HepG2 (cell line): Measurements from ENCODE around the gene RAD54L. TPM values are rescaled to one million over a fixed set of nuclear protein-coding genes. Genes with fewer than 3 reads are reported as not detected.
A peak's percentile ranks its signal among the peaks of the same experiment; 100 is the strongest.

Experiments used
- ARNT ChIP-seq: fragments of 450-650 bp; IDR thresholded peaks from 2 replicates; pipeline ENCODE4 v1.6.1; 2017
- CBX1 ChIP-seq: IDR thresholded peaks from one replicate; pipeline ENCODE4 v1.6.1; 2016; ENCODE audit warnings: antibody characterized with exemption, low read depth
- CC2D1A ChIP-seq: sonication (generic); formaldehyde crosslinking; IDR thresholded peaks from 2 replicates; pipeline ENCODE4 v1.8.1; 2023; ENCODE audit warnings: mild to moderate bottlenecking, missing genetic modification reagents
- ELF3 ChIP-seq: IDR thresholded peaks from 2 replicates; pipeline ENCODE4 v1.6.1; 2016; ENCODE audit warnings: missing genetic modification reagents, missing compliant biosample characterization
- KMT2B ChIP-seq: IDR thresholded peaks from 2 replicates; pipeline ENCODE4 v1.6.1; 2016; ENCODE audit warnings: missing genetic modification reagents, missing compliant biosample characterization
- MEF2D ChIP-seq: sonication (generic); formaldehyde crosslinking; IDR thresholded peaks from 2 replicates; pipeline ENCODE4 v1.5.1; 2020; ENCODE audit warnings: mild to moderate bottlenecking, missing genetic modification reagents
- MXI1 ChIP-seq: IDR thresholded peaks from 3 replicates; pipeline ENCODE4 v1.6.1; 2012; ENCODE audit warnings: low read depth, low read length, inconsistent platforms, borderline replicate concordance
- MYC ChIP-seq: sonication (generic); formaldehyde crosslinking; IDR thresholded peaks from 2 replicates; pipeline ENCODE4 v1.9.0; 2021; ENCODE audit warnings: missing genetic modification reagents, borderline replicate concordance
- RFX3 ChIP-seq: IDR thresholded peaks from 2 replicates; pipeline ENCODE4 v1.6.1; 2016; ENCODE audit warnings: missing biosample characterization, missing genetic modification reagents
- SIX1 ChIP-seq: sonication (generic); formaldehyde crosslinking; IDR thresholded peaks from 2 replicates; pipeline ENCODE4 v1.4.0; 2020; ENCODE audit warnings: missing genetic modification reagents, borderline replicate concordance
- ZNF251 ChIP-seq: sonication (generic); formaldehyde crosslinking; IDR thresholded peaks from 2 replicates; pipeline ENCODE4 v1.9.0; 2021; ENCODE audit warnings: mild to moderate bottlenecking, missing genetic modification reagents
- ZNF274 ChIP-seq: sonication (generic); formaldehyde crosslinking; IDR thresholded peaks from 2 replicates; pipeline ENCODE4 v1.5.1; 2020; ENCODE audit warnings: mild to moderate bottlenecking, missing genetic modification reagents
- ZNF432 ChIP-seq: sonication (generic); formaldehyde crosslinking; IDR thresholded peaks from 2 replicates; pipeline ENCODE4 v1.5.0; 2020; ENCODE audit warnings: missing genetic modification reagents, mild to moderate bottlenecking, borderline replicate concordance
- ZNF468 ChIP-seq: sonication (generic); formaldehyde crosslinking; IDR thresholded peaks from 2 replicates; pipeline ENCODE4 v1.8.0; 2022; ENCODE audit warnings: mild to moderate bottlenecking, moderate library complexity, missing genetic modification reagents
- ZNF672 ChIP-seq: sonication (generic); formaldehyde crosslinking; IDR thresholded peaks from 2 replicates; pipeline ENCODE4 v1.8.1; 2022; ENCODE audit warnings: missing genetic modification reagents
- ZNF766 ChIP-seq: sonication (generic); formaldehyde crosslinking; IDR thresholded peaks from 2 replicates; pipeline ENCODE4 v1.5.0; 2020; ENCODE audit warnings: missing genetic modification reagents, borderline replicate concordance
- polyA plus RNA-seq, 8 experiments: library from polyadenylated mRNA; depleted of rRNA in 3 of 8; stranded (reverse) in 7 of 8; unstranded in 1 of 8; fragments of >200 nt; fragmentation: Illumina TruSeq in 4 of 8; extraction: Trizol in 4 of 8; gene quantifications; 2 replicates each; pipeline versions ENCODE4 v1.2.1 to v1.2.3, GENCODE V29; 2011 to 2016; ENCODE audit warnings: low read depth in 4 of 8, missing spikeins in 1 of 8, mixed read lengths in 1 of 8; ENCODE audit not compliant: insufficient read depth in 1 of 8
- total RNA-seq, 5 experiments: library from RNA; depleted of rRNA; stranded (reverse); fragments of >200 nt; fragmentation: Illumina TruSeq; extraction: Trizol; gene quantifications; 2 replicates each; pipeline ENCODE4 v1.2.3, GENCODE V29; 2016; ENCODE audit warnings: low read depth in 1 of 5
- TF ChIP-seq, protein P1 (sequence below): sonication (generic); formaldehyde crosslinking; IDR thresholded peaks from 2 replicates; pipeline ENCODE4 v1.5.0; 2020; ENCODE audit warnings: missing genetic modification reagents
- TF ChIP-seq, protein P2 (sequence below): sonication (generic); formaldehyde crosslinking; IDR thresholded peaks from 2 replicates; pipeline ENCODE4 v1.4.0; 2020; ENCODE audit warnings: low read depth, mild to moderate bottlenecking, missing genetic modification reagents
- TF ChIP-seq, protein P3 (sequence below): sonication (generic); formaldehyde crosslinking; IDR thresholded peaks from 2 replicates; pipeline ENCODE4 v1.4.0; 2020; ENCODE audit warnings: low read depth, missing genetic modification reagents
- TF ChIP-seq, protein P4 (sequence below): sonication (generic); formaldehyde crosslinking; IDR thresholded peaks from 2 replicates; pipeline ENCODE4 v1.4.0; 2020; ENCODE audit warnings: mild to moderate bottlenecking, low read depth, missing genetic modification reagents
- TF ChIP-seq, protein P5 (sequence below): sonication (generic); formaldehyde crosslinking; IDR thresholded peaks from 2 replicates; pipeline ENCODE4 v1.4.0; 2020; ENCODE audit warnings: missing genetic modification reagents

The RAD54L gene
- total and polyA plus RNA-seq, 2 of the 13 experiments (the other 11 are each of a cell fraction or from before 2014, with no cell fraction given): 10.2 to 30.0 TPM

DNA sequence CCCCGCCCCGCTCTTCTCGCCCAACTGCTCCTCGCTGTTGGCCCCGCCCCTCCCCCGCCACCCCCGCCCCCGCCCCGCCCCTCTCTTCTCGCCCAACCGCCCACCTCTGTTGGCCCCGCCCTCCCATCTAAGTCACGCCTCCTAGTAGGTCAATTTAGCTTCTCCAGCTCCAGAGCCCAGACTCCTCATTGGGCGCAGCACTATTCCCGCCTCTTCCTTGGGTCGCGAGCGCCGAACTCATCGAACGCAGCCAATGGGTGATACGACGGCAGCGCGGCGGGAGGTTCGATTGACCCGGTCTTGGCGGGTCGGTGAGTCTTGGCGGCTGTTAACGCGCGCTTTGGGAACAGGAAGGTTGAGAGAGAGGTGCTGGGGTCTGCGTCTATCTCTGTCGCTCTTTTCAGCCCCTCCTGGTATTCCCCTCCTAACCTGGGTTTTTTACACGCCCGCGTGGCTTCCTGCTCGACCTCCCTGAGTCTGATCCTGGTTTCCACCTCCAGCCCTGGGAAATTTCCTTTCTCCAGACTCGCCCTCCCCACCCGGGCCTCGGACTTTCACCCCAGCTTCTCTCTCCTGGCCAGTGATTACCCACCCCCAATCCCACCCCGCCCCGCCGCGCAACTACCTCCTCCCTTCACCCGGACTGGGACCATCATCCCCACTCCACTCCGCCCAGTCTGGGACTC is at the start of gene RAD54L (continued):
- TF ChIP-seq ZNF274 (CRISPR knock-in tag) (peak; percentile 25; the same call in 1 of the 2 replicates), ELF3 (CRISPR knock-in tag) (peak; percentile 42; the same call in 1 of the 2 replicates), ZNF432 (CRISPR knock-in tag) (no peak), ZNF672 (CRISPR knock-in tag) (peak; percentile 3; the same call in 1 of the 2 replicates), SIX1 (0 out of 2 replicates have a peak, but pooled peaks have one; percentile 33), KMT2B (CRISPR knock-in tag) (peak; percentile 88), ARNT (no peak), MXI1 (peak; percentile 93), RFX3 (CRISPR knock-in tag) (no peak), ZNF766 (CRISPR knock-in tag) (peak; percentile 26; the same call in 1 of the 2 replicates), ZNF468 (CRISPR knock-in tag) (0 out of 2 replicates have a peak, but pooled peaks have one; percentile 52), CBX1 (peak; percentile 78), MYC (CRISPR knock-in tag) (peak; percentile 74; the same call in 1 of the 2 replicates), CC2D1A (CRISPR knock-in tag) (0 out of 2 replicates have a peak, but pooled peaks have one; percentile 21), MEF2D (CRISPR knock-in tag) (peak; percentile 20; the same call in 1 of the 2 replicates), ZNF251 (CRISPR knock-in tag) (no peak)
- TF ChIP-seq, protein P1, sequence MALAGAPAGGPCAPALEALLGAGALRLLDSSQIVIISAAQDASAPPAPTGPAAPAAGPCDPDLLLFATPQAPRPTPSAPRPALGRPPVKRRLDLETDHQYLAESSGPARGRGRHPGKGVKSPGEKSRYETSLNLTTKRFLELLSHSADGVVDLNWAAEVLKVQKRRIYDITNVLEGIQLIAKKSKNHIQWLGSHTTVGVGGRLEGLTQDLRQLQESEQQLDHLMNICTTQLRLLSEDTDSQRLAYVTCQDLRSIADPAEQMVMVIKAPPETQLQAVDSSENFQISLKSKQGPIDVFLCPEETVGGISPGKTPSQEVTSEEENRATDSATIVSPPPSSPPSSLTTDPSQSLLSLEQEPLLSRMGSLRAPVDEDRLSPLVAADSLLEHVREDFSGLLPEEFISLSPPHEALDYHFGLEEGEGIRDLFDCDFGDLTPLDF (CRISPR knock-in tag): peak; percentile 99
- TF ChIP-seq, protein P2, sequence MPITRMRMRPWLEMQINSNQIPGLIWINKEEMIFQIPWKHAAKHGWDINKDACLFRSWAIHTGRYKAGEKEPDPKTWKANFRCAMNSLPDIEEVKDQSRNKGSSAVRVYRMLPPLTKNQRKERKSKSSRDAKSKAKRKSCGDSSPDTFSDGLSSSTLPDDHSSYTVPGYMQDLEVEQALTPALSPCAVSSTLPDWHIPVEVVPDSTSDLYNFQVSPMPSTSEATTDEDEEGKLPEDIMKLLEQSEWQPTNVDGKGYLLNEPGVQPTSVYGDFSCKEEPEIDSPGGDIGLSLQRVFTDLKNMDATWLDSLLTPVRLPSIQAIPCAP: no peak
- TF ChIP-seq, protein P3, sequence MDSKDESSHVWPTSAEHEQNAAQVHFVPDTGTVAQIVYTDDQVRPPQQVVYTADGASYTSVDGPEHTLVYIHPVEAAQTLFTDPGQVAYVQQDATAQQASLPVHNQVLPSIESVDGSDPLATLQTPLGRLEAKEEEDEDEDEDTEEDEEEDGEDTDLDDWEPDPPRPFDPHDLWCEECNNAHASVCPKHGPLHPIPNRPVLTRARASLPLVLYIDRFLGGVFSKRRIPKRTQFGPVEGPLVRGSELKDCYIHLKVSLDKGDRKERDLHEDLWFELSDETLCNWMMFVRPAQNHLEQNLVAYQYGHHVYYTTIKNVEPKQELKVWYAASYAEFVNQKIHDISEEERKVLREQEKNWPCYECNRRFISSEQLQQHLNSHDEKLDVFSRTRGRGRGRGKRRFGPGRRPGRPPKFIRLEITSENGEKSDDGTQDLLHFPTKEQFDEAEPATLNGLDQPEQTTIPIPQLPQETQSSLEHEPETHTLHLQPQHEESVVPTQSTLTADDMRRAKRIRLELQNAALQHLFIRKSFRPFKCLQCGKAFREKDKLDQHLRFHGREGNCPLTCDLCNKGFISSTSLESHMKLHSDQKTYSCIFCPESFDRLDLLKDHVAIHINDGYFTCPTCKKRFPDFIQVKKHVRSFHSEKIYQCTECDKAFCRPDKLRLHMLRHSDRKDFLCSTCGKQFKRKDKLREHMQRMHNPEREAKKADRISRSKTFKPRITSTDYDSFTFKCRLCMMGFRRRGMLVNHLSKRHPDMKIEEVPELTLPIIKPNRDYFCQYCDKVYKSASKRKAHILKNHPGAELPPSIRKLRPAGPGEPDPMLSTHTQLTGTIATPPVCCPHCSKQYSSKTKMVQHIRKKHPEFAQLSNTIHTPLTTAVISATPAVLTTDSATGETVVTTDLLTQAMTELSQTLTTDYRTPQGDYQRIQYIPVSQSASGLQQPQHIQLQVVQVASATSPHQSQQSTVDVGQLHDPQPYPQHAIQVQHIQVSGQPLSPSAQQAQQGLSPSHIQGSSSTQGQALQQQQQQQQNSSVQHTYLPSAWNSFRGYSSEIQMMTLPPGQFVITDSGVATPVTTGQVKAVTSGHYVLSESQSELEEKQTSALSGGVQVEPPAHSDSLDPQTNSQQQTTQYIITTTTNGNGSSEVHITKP (CRISPR knock-in tag): peak; percentile 62; the same call in 1 of the 2 replicates
- TF ChIP-seq, protein P4, sequence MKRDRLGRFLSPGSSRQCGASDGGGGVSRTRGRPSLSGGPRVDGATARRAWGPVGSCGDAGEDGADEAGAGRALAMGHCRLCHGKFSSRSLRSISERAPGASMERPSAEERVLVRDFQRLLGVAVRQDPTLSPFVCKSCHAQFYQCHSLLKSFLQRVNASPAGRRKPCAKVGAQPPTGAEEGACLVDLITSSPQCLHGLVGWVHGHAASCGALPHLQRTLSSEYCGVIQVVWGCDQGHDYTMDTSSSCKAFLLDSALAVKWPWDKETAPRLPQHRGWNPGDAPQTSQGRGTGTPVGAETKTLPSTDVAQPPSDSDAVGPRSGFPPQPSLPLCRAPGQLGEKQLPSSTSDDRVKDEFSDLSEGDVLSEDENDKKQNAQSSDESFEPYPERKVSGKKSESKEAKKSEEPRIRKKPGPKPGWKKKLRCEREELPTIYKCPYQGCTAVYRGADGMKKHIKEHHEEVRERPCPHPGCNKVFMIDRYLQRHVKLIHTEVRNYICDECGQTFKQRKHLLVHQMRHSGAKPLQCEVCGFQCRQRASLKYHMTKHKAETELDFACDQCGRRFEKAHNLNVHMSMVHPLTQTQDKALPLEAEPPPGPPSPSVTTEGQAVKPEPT: no peak
- TF ChIP-seq, protein P5, sequence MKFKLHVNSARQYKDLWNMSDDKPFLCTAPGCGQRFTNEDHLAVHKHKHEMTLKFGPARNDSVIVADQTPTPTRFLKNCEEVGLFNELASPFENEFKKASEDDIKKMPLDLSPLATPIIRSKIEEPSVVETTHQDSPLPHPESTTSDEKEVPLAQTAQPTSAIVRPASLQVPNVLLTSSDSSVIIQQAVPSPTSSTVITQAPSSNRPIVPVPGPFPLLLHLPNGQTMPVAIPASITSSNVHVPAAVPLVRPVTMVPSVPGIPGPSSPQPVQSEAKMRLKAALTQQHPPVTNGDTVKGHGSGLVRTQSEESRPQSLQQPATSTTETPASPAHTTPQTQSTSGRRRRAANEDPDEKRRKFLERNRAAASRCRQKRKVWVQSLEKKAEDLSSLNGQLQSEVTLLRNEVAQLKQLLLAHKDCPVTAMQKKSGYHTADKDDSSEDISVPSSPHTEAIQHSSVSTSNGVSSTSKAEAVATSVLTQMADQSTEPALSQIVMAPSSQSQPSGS (CRISPR knock-in tag): peak; percentile 52; the same call in 1 of the 2 replicates
